ENCODE results near the gene SRP9. TPM values are rescaled to one million over a fixed set of nuclear protein-coding genes. Genes with fewer than 3 reads are reported as not detected.
A peak's percentile ranks its signal among the peaks of the same experiment; 100 is the strongest.

Gene SRP9
- total RNA-seq, 4 donors from 2014 or later = 196 to 297 (median 260) TPM

DNA sequence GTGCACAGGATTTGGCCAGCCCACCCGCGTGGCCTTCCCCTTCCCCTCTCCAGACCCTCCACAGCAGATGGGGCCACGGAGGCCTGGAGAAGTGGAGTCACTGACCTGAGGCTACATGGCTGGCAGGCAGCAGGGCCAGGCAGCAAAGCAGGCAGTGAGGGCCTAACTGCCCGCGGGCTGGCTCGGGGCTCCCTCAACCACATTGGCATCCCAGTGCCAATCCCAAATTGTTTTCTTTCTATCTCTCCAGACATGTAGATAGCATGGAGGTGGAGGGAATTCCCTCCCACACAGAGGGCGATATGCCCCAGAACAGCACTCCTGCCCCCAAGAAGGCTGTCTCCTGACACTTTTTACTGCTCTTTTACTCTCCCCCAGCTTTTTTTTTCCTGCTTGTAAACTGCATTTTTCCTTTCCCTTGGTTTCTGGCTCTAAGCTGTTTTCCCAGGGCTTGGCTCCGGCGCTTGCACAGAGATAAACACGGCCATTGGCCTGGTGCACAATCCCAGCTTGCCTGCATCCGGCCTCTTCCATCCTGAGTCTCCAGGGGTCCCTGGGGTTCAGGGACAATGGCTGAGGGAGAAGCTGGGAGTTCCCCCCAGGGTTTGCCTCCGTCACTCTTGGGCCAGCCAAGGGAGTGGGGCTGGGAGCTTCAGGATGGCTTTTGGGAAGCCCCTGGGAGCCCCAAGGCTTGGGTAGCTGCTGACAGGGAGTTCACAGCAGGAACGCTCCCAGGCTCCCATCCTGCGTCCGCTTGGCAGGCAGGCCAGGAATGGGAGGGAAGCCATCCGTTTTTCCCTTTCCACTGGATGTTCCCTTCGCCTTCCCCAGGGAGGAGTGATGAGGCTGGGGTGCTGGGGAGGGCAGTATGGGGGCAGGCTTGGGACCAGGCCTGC, 39.3 kb downstream of the SRP9 start:
- peak in 1 of 2 donors; percentile 56 for DNase-seq
- intact Hi-C loops (cut with DNase I) = loop anchor here (10.0 kb wide), 1 partner anchor 68 kb away; the partner anchor contains the start of genes LEFTY1 and TMEM63A
- H3K27ac ChIP-seq = peak overlapping the region; percentile 96 to 98 (median 98)
- no peaks in the 10 kb centered on the region for H3K9me3 ChIP-seq
- no peak overlapping the region for H3K4me3 ChIP-seq (replicated peaks in 1 of 3)
- H3K4me1 ChIP-seq = peaks cover 96% of the 10 kb centered on the region in 2 donors
- TF ChIP-seq POLR2A (IDR thresholded peaks at IDR 0.05) = no peak
- TF ChIP-seq, protein P1, sequence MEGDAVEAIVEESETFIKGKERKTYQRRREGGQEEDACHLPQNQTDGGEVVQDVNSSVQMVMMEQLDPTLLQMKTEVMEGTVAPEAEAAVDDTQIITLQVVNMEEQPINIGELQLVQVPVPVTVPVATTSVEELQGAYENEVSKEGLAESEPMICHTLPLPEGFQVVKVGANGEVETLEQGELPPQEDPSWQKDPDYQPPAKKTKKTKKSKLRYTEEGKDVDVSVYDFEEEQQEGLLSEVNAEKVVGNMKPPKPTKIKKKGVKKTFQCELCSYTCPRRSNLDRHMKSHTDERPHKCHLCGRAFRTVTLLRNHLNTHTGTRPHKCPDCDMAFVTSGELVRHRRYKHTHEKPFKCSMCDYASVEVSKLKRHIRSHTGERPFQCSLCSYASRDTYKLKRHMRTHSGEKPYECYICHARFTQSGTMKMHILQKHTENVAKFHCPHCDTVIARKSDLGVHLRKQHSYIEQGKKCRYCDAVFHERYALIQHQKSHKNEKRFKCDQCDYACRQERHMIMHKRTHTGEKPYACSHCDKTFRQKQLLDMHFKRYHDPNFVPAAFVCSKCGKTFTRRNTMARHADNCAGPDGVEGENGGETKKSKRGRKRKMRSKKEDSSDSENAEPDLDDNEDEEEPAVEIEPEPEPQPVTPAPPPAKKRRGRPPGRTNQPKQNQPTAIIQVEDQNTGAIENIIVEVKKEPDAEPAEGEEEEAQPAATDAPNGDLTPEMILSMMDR (IDR thresholded peaks at IDR 0.05) = no peak
- no peaks in the 10 kb centered on the region for H3K36me3 ChIP-seq
- WGBS, 2 donors = 52 to 68% methylated on average over 17 of the region's 17 CpGs
- no peaks in the 10 kb centered on the region for H3K27me3 ChIP-seq

DNA sequence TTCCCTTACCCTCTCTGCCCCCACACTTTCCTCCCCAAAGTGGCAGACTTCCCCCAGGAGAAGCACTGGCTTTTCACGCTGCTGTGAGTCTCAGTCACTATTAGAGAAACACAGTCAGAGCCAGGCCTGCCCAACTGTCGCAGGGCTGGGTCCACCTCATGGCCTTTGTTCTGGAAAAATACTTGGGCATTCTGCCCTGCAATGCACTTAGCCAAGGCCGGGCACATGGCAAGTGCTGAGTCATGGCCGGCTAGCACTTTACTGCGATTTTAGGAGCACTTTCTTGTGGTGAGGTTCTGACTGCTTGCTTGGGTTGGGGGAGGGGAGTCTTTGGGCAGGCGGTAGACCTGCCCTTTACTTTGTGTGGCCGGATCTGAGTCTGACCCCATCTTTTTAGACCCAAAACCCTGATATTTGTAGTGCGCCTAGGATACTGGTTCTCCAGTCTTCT, 40.0 kb downstream of the SRP9 start:
- H3K36me3 ChIP-seq = peaks cover 0 to 1% of the 10 kb centered on the region in 2 donors
- no peaks in the 10 kb centered on the region for H3K9me3 ChIP-seq
- peak overlapping the region; percentile 96 to 98 (median 98) for H3K27ac ChIP-seq
- H3K27me3 ChIP-seq = no peaks in the 10 kb centered on the region
- intact Hi-C loops (cut with DNase I) = loop anchor here (10.0 kb wide), 1 partner anchor 67 kb away; the partner anchor contains the start of genes LEFTY1 and TMEM63A
- DNase-seq = peak; percentile 96 to 97
- TF ChIP-seq POLR2A (IDR thresholded peaks at IDR 0.05) = peak in 1 of 2 donors; percentile 77
- TF ChIP-seq, protein P1 (IDR thresholded peaks at IDR 0.05) = peak in 1 of 6 experiments; percentile 4
- H3K4me3 ChIP-seq (replicated peaks in 1 of 3) = no peak overlapping the region
- 25 to 33% methylated on average over 6 to 8 of the region's 8 CpGs for WGBS, 2 donors
- H3K4me1 ChIP-seq = peaks cover 88 to 95% of the 10 kb centered on the region in 2 donors

DNA sequence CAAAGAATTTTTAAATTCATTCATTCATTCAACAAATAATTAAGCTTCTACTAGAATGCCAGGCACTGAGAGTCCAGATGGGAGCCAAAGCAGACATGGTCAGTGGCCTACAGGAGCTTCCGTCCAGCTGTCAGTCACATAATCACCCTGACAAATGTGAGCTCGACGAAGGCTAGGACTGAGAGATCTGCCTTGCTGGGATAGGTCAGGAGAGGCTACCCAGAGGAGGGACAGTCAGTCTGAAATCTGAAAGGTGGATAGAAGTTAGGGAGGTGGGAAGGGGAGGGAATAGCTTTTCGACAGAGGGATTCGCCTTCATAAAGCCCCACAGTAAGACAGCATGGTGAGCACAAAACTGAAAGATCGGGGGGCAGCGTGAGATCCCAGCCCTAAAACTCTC, 40.6 kb downstream of the SRP9 start:
- intact Hi-C loops (cut with DNase I) = loop anchor here (10.0 kb wide), 1 partner anchor 67 kb away; the partner anchor contains the start of genes LEFTY1 and TMEM63A
- peaks cover 82 to 90% of the 10 kb centered on the region in 2 donors for H3K4me1 ChIP-seq
- TF ChIP-seq, protein P1 (IDR thresholded peaks at IDR 0.05) = no peak
- no peak for TF ChIP-seq POLR2A (IDR thresholded peaks at IDR 0.05)
- peak overlapping the region; percentile 96 to 98 (median 98) for H3K27ac ChIP-seq
- H3K4me3 ChIP-seq (replicated peaks in 1 of 3) = no peak overlapping the region
- peaks cover 0 to 4% of the 10 kb centered on the region in 2 donors for H3K36me3 ChIP-seq
- DNase-seq = no peak
- H3K27me3 ChIP-seq = no peaks in the 10 kb centered on the region
- WGBS, 2 donors = 88 to 93% methylated on average over 7 of the region's 7 CpGs
- H3K9me3 ChIP-seq = no peaks in the 10 kb centered on the region

DNA sequence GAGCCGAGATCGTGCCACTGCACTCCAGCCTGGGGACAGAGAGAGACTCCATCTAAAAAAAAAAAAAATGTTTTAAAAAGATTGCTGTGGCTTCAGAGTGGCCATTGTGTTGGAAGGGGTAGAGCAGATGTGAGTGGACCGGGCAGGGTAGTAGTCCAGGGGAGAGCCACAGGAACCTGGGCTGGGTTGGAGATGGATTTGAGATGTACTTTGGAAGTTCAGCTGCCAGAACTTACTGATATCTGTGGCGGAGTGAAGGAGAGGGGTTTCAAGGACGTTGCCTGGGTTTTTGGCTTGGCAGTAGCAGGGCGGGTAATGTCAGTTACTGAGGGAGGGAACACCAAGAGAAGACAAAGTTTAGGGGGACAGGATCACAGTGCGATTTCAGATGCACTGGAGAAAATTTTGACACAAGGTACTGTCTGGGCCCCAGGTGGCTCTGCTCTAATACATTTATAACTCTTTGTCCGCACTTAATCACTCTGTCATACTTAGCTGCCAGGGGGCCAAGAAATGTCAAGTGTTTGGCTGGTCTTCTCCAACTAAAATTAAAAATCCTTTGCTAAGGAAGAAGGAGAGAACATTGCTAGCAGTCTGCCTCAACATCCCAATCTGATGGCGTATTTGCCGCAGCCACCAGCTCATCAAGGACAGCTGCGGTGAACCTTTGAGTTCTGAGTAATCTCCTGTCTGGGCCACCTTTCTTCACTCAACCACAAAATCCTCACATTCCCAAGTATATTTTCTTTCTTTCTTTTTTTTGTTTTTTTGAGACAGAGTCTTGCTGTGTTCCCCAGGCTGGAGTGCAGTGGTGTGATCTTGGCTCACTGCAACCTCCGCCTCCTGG, 41.9 kb downstream of the SRP9 start:
- TF ChIP-seq, protein P1 (IDR thresholded peaks at IDR 0.05) = no peak
- no peak for TF ChIP-seq POLR2A (IDR thresholded peaks at IDR 0.05)
- 82 to 85% methylated on average over 12 of the region's 12 CpGs for WGBS, 2 donors
- Histone ChIP-seq H3K4me3 (replicated peaks in 1 of 3) (no peak overlapping the region), H3K27ac (peak overlapping the region; percentile 59 to 68 (median 67)), H3K9me3 (no peaks in the 10 kb centered on the region), H3K27me3 (no peaks in the 10 kb centered on the region), H3K4me1 (peaks cover 81 to 89% of the 10 kb centered on the region in 2 donors), H3K36me3 (peaks cover 0 to 4% of the 10 kb centered on the region in 2 donors)
- DNase-seq = no peak
- intact Hi-C loops (cut with DNase I) = loop anchor here (10.0 kb wide), 1 partner anchor 65 kb away; the partner anchor contains the start of genes LEFTY1 and TMEM63A
